Measurements from ENCODE around the gene CYB5RL. TPM values are rescaled to one million over a fixed set of nuclear protein-coding genes. Genes with fewer than 3 reads are reported as not detected.
A peak's percentile ranks its signal among the peaks of the same experiment; 100 is the strongest.
"Not testable (repeated sequence)": the region's sequence is repeated elsewhere in the genome, so short reads cannot be mapped to it uniquely, and the experiment has no call there.

Gene CYB5RL
- total RNA-seq, 2 experiments from 2014 or later: 12.7 to 13.6 TPM

DNA sequence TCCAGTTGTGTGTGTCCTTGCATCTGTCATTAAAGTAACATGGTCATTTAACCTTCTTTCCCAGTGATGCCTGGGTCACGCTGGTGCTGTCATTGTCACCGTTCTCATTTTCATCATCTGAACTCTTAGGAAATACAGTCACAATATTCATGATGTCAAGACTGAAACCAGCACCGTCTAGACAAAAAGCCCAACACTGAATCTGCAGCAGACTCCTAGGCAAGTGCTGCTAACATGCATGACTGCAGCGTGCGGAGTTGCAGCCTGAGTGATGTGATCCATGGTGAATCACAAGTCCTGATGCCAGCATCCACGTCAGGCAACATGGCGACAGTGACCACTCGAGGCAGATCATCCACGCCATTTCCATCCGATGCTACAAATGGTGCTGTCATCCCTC, 37.8 kb upstream of the CYB5RL start:
- CTCF ChIA-PET: interaction anchor here (0.6 kb wide), 1 partner anchor 489 kb away, joined by 3 read pairs; no protein-coding TSS in a partner anchor
- Mint-ChIP-seq H3K27ac (no peak overlapping the region), H3K36me3 (ENCODE audit: low read depth) (peaks cover 18% of the 10 kb centered on the region), H3K4me1 (ENCODE audit: low read depth) (no peaks in the 10 kb centered on the region), H3K9me3 (no peaks in the 10 kb centered on the region), H3K4me3 (no peak overlapping the region), H3K27me3 (ENCODE audit: low read depth) (no peaks in the 10 kb centered on the region)
- intact Hi-C loops (cut with micrococcal nuclease): no loop called here
- no peak for DNase-seq

DNA sequence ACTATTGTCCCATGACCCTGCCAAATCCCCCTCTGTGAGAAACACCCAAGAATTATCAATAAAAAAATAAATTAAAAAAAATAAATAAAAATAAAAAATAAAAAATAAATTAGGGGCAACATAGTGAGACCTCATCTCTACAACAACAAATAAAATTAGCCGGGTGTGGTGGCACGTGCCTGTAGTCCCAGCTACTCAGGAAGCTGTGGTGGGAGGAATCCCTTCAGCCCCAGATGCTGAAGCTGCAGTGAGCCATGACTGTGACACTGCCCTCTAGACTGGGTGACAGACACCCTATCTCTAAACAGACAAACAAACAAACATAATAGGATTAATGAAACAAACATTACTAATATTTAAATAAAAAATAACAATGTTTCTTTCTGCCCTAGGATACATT, 34.5 kb upstream of the CYB5RL start:
- Mint-ChIP-seq H3K36me3 (ENCODE audit: low read depth) (peaks cover 21% of the 10 kb centered on the region), H3K27me3 (ENCODE audit: low read depth) (no peaks in the 10 kb centered on the region), H3K9me3 (no peaks in the 10 kb centered on the region), H3K4me3 (no peak overlapping the region), H3K4me1 (ENCODE audit: low read depth) (peaks cover 17% of the 10 kb centered on the region), H3K27ac (no peak overlapping the region)
- intact Hi-C loops (cut with micrococcal nuclease): no loop called here
- DNase-seq: no peak
- CTCF ChIA-PET: no interaction called here

- H3K4me3 Mint-ChIP-seq; intact Hi-C loops (cut with micrococcal nuclease); CTCF ChIA-PET; H3K27me3 Mint-ChIP-seq (ENCODE audit: low read depth); H3K9me3 Mint-ChIP-seq; DNase-seq; H3K27ac Mint-ChIP-seq: not testable (repeated sequence)
- Mint-ChIP-seq H3K4me1 (ENCODE audit: low read depth) (peaks cover 21% of the 10 kb centered on the region), H3K36me3 (ENCODE audit: low read depth) (peaks cover 17% of the 10 kb centered on the region)
These were observed 33.4 kb upstream of the CYB5RL start for GRCh38 chr1:54233196-54233595.

GRCh38 chr1:54230507-54231339, 30.9 kb upstream of the CYB5RL start:
- peaks cover 7% of the 10 kb centered on the region for H3K36me3 Mint-ChIP-seq (ENCODE audit: low read depth)
- CTCF ChIA-PET: interaction anchor here (1.4 kb wide), 1 partner anchor 259 kb away, joined by 3 read pairs; no protein-coding TSS in a partner anchor
- peaks cover 26% of the 10 kb centered on the region for H3K4me1 Mint-ChIP-seq (ENCODE audit: low read depth)
- H3K4me3 Mint-ChIP-seq: no peak overlapping the region
- intact Hi-C loops (cut with micrococcal nuclease): no loop called here
- H3K27me3 Mint-ChIP-seq (ENCODE audit: low read depth): no peaks in the 10 kb centered on the region
- H3K9me3 Mint-ChIP-seq: no peaks in the 10 kb centered on the region
- DNase-seq: peak; percentile 31
- H3K27ac Mint-ChIP-seq: peak overlapping the region; percentile 50

DNA sequence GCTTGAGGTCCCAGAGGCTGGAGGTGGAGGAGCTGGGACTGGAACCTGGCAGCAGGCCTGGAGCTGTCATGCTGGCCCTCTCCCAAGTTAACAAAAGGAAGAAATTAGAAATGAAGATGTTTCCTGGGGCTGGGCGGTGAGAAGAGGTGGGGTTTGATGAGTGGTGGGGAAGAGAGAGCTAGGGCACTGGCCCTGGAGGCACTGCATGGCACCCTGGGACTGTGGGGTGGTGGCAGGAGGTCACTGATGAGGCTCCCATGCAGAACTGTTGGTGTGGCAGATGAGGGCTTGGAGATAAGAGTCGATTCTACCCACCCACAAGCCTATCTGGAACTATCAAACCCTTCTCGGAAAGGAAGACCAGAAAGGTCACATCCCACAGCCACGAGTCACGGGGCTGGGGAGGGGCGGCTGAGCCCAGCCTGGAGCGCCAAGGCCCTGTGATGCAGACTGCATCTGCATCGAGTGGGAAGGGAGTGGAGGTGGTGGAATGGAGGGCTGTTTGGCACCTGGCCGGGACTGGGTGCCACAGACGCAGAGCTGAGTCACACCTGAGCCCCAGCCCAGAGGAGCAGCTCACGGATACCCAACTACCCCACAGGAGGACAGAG, 29.6 kb upstream of the CYB5RL start:
- CTCF ChIA-PET: interaction anchor here (0.9 to 1.4 kb wide), 2 partner anchors 259 to 260 kb away, joined by 3 to 4 read pairs; no protein-coding TSS in a partner anchor
- intact Hi-C loops (cut with micrococcal nuclease): loop anchor here (2.0 kb wide), 1 partner anchor 47 kb away; no protein-coding TSS in a partner anchor
- Mint-ChIP-seq H3K4me3 (no peak overlapping the region), H3K27me3 (ENCODE audit: low read depth) (no peaks in the 10 kb centered on the region), H3K27ac (peak overlapping the region; percentile 48), H3K36me3 (ENCODE audit: low read depth) (peaks cover 4% of the 10 kb centered on the region), H3K9me3 (no peaks in the 10 kb centered on the region), H3K4me1 (ENCODE audit: low read depth) (peaks cover 26% of the 10 kb centered on the region)
- no peak for DNase-seq

DNA sequence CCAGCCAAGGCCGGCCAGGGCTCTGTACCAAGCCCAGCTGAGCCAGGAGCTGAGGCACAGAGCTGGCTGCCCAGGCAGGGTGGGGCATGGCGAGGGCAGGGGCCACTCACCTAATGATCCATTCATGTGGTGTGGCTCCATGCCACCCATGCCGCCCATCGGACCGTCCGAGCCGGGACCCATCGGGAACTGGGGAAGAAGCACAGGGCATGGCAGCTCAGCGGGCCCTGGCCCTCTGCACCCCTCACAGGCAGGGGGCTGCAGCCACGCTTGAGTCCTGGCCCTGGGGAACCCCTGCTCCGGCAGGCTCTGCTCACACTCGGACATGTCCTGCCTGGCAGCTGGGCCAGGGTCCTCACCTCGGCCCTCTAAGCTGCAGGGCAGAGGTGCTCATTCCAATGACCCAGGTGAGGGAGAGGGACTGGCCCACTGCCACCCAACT, 28.8 kb upstream of the CYB5RL start:
- CTCF ChIA-PET: interaction anchor here (0.9 kb wide), 1 partner anchor 260 kb away, joined by 4 read pairs; no protein-coding TSS in a partner anchor
- no peak overlapping the region for H3K27ac Mint-ChIP-seq

GRCh38 chr1:54227891-54228310, 28.1 kb upstream of the CYB5RL start:
- Mint-ChIP-seq H3K9me3 (no peaks in the 10 kb centered on the region), H3K27me3 (ENCODE audit: low read depth) (no peaks in the 10 kb centered on the region), H3K27ac (no peak overlapping the region), H3K4me1 (ENCODE audit: low read depth) (peaks cover 26% of the 10 kb centered on the region), H3K36me3 (ENCODE audit: low read depth) (peaks cover 3% of the 10 kb centered on the region), H3K4me3 (no peak overlapping the region)
- CTCF ChIA-PET: no interaction called here
- intact Hi-C loops (cut with micrococcal nuclease): loop anchor here (1.0 to 2.0 kb wide), 2 partner anchors 37 to 49 kb away; no protein-coding TSS in a partner anchor
- no peak for DNase-seq

More for the DNA sequence above, 28.8 kb upstream of the CYB5RL start:
- Mint-ChIP-seq H3K27me3 (ENCODE audit: low read depth) (no peaks in the 10 kb centered on the region), H3K36me3 (ENCODE audit: low read depth) (peaks cover 3% of the 10 kb centered on the region), H3K9me3 (no peaks in the 10 kb centered on the region), H3K4me3 (no peak overlapping the region), H3K4me1 (ENCODE audit: low read depth) (peaks cover 26% of the 10 kb centered on the region)
- intact Hi-C loops (cut with micrococcal nuclease): loop anchor here (2.0 kb wide), 1 partner anchor 48 kb away; no protein-coding TSS in a partner anchor
- no peak for DNase-seq

GRCh38 chr1:54227091-54227602, 27.3 kb upstream of the CYB5RL start:
- H3K4me1 Mint-ChIP-seq (ENCODE audit: low read depth): peaks cover 26% of the 10 kb centered on the region
- peaks cover 3% of the 10 kb centered on the region for H3K36me3 Mint-ChIP-seq (ENCODE audit: low read depth)
- H3K27ac Mint-ChIP-seq: peak overlapping the region; percentile 46

GRCh38 chr1:54225986-54226559, 26.2 kb upstream of the CYB5RL start:
- Mint-ChIP-seq H3K4me1 (ENCODE audit: low read depth) (peaks cover 26% of the 10 kb centered on the region), H3K36me3 (ENCODE audit: low read depth) (peaks cover 4% of the 10 kb centered on the region), H3K4me3 (no peak overlapping the region), H3K27ac (no peak overlapping the region), H3K9me3 (no peaks in the 10 kb centered on the region), H3K27me3 (ENCODE audit: low read depth) (no peaks in the 10 kb centered on the region)
- DNase-seq: no peak
- intact Hi-C loops (cut with micrococcal nuclease): no loop called here
- CTCF ChIA-PET: no interaction called here

More at GRCh38 chr1:54227091-54227602, 27.3 kb upstream of the CYB5RL start:
- intact Hi-C loops (cut with micrococcal nuclease): loop anchor here (1.0 kb wide), 1 partner anchor 36 kb away; no protein-coding TSS in a partner anchor
- CTCF ChIA-PET: interaction anchor here (0.7 kb wide), 1 partner anchor 263 kb away, joined by 4 read pairs; no protein-coding TSS in a partner anchor
- H3K4me3 Mint-ChIP-seq: no peak overlapping the region
- no peaks in the 10 kb centered on the region for H3K9me3 Mint-ChIP-seq
- peak; percentile 17 for DNase-seq
- H3K27me3 Mint-ChIP-seq (ENCODE audit: low read depth): no peaks in the 10 kb centered on the region

- CTCF ChIA-PET: no interaction called here
- Mint-ChIP-seq H3K27me3 (ENCODE audit: low read depth) (no peaks in the 10 kb centered on the region), H3K27ac (peak overlapping the region; percentile 8), H3K4me1 (ENCODE audit: low read depth) (peaks cover 19% of the 10 kb centered on the region), H3K9me3 (no peaks in the 10 kb centered on the region), H3K4me3 (no peak overlapping the region), H3K36me3 (ENCODE audit: low read depth) (peaks cover 4% of the 10 kb centered on the region)
- intact Hi-C loops (cut with micrococcal nuclease): no loop called here
- no peak for DNase-seq
These were observed 25.5 kb upstream of the CYB5RL start for GRCh38 chr1:54225378-54225777.

GRCh38 chr1:54224233-54224632, 24.4 kb upstream of the CYB5RL start:
- Mint-ChIP-seq H3K9me3 (no peaks in the 10 kb centered on the region), H3K27ac (no peak overlapping the region), H3K4me1 (ENCODE audit: low read depth) (peaks cover 12% of the 10 kb centered on the region), H3K36me3 (ENCODE audit: low read depth) (peaks cover 6% of the 10 kb centered on the region), H3K4me3 (no peak overlapping the region), H3K27me3 (ENCODE audit: low read depth) (no peaks in the 10 kb centered on the region)
- DNase-seq: no peak
- intact Hi-C loops (cut with micrococcal nuclease): no loop called here
- CTCF ChIA-PET: no interaction called here
